MM.1S (cell line): ENCODE data around the gene LEFTY1.
A peak's percentile ranks its signal among the peaks of the same experiment; 100 is the strongest.

Source experiments
- DNase-seq: peaks from one replicate; pipeline ENCODE4 v3.0.0-alpha.2; 2015
- H2AFZ ChIP-seq: fragments of 300-600 bp; sonication (generic); 2 replicates; pipeline ENCODE4 v1.6.0; 2016; ENCODE audit warnings: antibody characterized with exemption, low read length
- H3F3A ChIP-seq: fragments of 300-600 bp; sonication (generic); 2 replicates; pipeline ENCODE4 v1.6.1; 2016; ENCODE audit warnings: mild to moderate bottlenecking, antibody characterized with exemption, low read length, moderate library complexity, mixed read lengths; ENCODE audit not compliant: insufficient read depth
- H3K27ac ChIP-seq: fragments of 300-600 bp; sonication (generic); 2 replicates; pipeline ENCODE4 v1.5.1; 2016; ENCODE audit warnings: mild to moderate bottlenecking, low read length
- H3K27me3 ChIP-seq: fragments of 300-600 bp; sonication (generic); replicated peaks from 2 replicates; pipeline ENCODE4 v1.6.0; 2016; ENCODE audit warnings: low read length; ENCODE audit not compliant: insufficient read depth
- H3K36me3 ChIP-seq: fragments of 300-600 bp; sonication (generic); replicated peaks from 2 replicates; pipeline ENCODE4 v1.6.1; 2016; ENCODE audit warnings: mild to moderate bottlenecking, low read length, mixed read lengths; ENCODE audit not compliant: insufficient read depth
- H3K4me1 ChIP-seq: fragments of 300-600 bp; sonication (generic); 2 replicates; pipeline ENCODE4 v1.6.1; 2016; ENCODE audit warnings: low read length, mixed read lengths
- H3K4me2 ChIP-seq: fragments of 300-600 bp; sonication (generic); 2 replicates; pipeline ENCODE4 v1.6.0; 2016; ENCODE audit warnings: low read depth, low read length
- H3K4me3 ChIP-seq: fragments of 300-600 bp; sonication (generic); 2 replicates; pipeline ENCODE4 v1.5.1; 2016; ENCODE audit warnings: low read length, mixed read lengths
- H3K79me2 ChIP-seq: fragments of 300-600 bp; sonication (generic); 2 replicates; pipeline ENCODE4 v1.6.1; 2016; ENCODE audit warnings: mixed run types, low read length, mixed read lengths
- H3K9ac ChIP-seq: fragments of 300-600 bp; sonication (generic); 2 replicates; pipeline ENCODE4 v1.6.1; 2016; ENCODE audit warnings: low read length, mixed read lengths
- H3K9me2 ChIP-seq: fragments of 300-600 bp; sonication (generic); replicated peaks from 2 replicates; pipeline ENCODE4 v1.6.1; 2016; ENCODE audit warnings: mild to moderate bottlenecking, low read length, mixed read lengths; ENCODE audit not compliant: insufficient read depth
- H3K9me3 ChIP-seq: fragments of 300-600 bp; sonication (generic); replicated peaks from 2 replicates; pipeline ENCODE4 v1.6.1; 2016; ENCODE audit warnings: mild to moderate bottlenecking, low read length, mixed read lengths; ENCODE audit not compliant: insufficient read depth
- H4K20me1 ChIP-seq: fragments of 300-600 bp; sonication (generic); 2 replicates; pipeline ENCODE4 v1.6.1; 2016; ENCODE audit warnings: mild to moderate bottlenecking, low read length, moderate library complexity, mixed read lengths; ENCODE audit not compliant: insufficient read depth
- EZH2 ChIP-seq: fragments of 300-600 bp; sonication (generic); optimal IDR thresholded peaks from 2 replicates; pipeline ENCODE3; 2017; ENCODE audit warnings: low read depth, mild to moderate bottlenecking, antibody characterized with exemption, low read length, mixed read lengths
- EZH2phosphoT487 ChIP-seq: fragments of 300-600 bp; sonication (generic); IDR thresholded peaks from 2 replicates; pipeline ENCODE4 v1.6.1; 2018; ENCODE audit warnings: antibody characterized with exemption, low read length
- TF ChIP-seq, protein P1 (sequence below): fragments of 300-600 bp; sonication (generic); IDR thresholded peaks from 2 replicates; pipeline ENCODE4 v1.5.1; 2016; ENCODE audit warnings: antibody characterized with exemption, low read length, mixed read lengths

LEFTY1 gene

GRCh38 chr1:225847610-225848009 is 41.3 kb downstream of the LEFTY1 start:
- Histone ChIP-seq H3K36me3 (peaks cover 13% of the 10 kb centered on the region), H3K4me3 (no peak overlapping the region), H2AFZ (no peak overlapping the region)

GRCh38 chr1:225846331-225847310 is 42.3 kb downstream of the LEFTY1 start:
- Histone ChIP-seq H3F3A (peaks cover 41% of the 10 kb centered on the region), H3K9ac (no peak overlapping the region), H4K20me1 (no peaks in the 10 kb centered on the region), H3K4me2 (no peak overlapping the region), H3K27me3 (no peaks in the 10 kb centered on the region), H3K9me3 (no peaks in the 10 kb centered on the region), H3K4me1 (peaks cover 48% of the 10 kb centered on the region), H3K27ac (peak overlapping the region; percentile 75; the same call in 1 of the 2 replicates), H3K79me2 (peaks cover 10% of the 10 kb centered on the region), H3K36me3 (peaks cover 13% of the 10 kb centered on the region), H2AFZ (no peak overlapping the region), H3K9me2 (no peaks in the 10 kb centered on the region), H3K4me3 (no peak overlapping the region)
- no peak for DNase-seq
- TF ChIP-seq EZH2 (no peak), EZH2phosphoT487 (no peak)
- TF ChIP-seq, protein P1, sequence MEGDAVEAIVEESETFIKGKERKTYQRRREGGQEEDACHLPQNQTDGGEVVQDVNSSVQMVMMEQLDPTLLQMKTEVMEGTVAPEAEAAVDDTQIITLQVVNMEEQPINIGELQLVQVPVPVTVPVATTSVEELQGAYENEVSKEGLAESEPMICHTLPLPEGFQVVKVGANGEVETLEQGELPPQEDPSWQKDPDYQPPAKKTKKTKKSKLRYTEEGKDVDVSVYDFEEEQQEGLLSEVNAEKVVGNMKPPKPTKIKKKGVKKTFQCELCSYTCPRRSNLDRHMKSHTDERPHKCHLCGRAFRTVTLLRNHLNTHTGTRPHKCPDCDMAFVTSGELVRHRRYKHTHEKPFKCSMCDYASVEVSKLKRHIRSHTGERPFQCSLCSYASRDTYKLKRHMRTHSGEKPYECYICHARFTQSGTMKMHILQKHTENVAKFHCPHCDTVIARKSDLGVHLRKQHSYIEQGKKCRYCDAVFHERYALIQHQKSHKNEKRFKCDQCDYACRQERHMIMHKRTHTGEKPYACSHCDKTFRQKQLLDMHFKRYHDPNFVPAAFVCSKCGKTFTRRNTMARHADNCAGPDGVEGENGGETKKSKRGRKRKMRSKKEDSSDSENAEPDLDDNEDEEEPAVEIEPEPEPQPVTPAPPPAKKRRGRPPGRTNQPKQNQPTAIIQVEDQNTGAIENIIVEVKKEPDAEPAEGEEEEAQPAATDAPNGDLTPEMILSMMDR: no peak

More at GRCh38 chr1:225847610-225848009, 41.3 kb downstream of the LEFTY1 start:
- peaks cover 58% of the 10 kb centered on the region for H3K4me1 ChIP-seq
- no peaks in the 10 kb centered on the region for H3K27me3 ChIP-seq
- no peaks in the 10 kb centered on the region for H4K20me1 ChIP-seq
- no peak for DNase-seq
- H3F3A ChIP-seq: peaks cover 43% of the 10 kb centered on the region
- H3K9me2 ChIP-seq: no peaks in the 10 kb centered on the region
- H3K4me2 ChIP-seq: peak overlapping the region; percentile 43
- H3K27ac ChIP-seq: peak overlapping the region; percentile 75
- peak overlapping the region; percentile 4; the same call in 1 of the 2 replicates for H3K9ac ChIP-seq
- peaks cover 10% of the 10 kb centered on the region for H3K79me2 ChIP-seq
- no peak for TF ChIP-seq EZH2phosphoT487
- TF ChIP-seq, protein P1: no peak
- no peak for TF ChIP-seq EZH2
- no peaks in the 10 kb centered on the region for H3K9me3 ChIP-seq

DNA sequence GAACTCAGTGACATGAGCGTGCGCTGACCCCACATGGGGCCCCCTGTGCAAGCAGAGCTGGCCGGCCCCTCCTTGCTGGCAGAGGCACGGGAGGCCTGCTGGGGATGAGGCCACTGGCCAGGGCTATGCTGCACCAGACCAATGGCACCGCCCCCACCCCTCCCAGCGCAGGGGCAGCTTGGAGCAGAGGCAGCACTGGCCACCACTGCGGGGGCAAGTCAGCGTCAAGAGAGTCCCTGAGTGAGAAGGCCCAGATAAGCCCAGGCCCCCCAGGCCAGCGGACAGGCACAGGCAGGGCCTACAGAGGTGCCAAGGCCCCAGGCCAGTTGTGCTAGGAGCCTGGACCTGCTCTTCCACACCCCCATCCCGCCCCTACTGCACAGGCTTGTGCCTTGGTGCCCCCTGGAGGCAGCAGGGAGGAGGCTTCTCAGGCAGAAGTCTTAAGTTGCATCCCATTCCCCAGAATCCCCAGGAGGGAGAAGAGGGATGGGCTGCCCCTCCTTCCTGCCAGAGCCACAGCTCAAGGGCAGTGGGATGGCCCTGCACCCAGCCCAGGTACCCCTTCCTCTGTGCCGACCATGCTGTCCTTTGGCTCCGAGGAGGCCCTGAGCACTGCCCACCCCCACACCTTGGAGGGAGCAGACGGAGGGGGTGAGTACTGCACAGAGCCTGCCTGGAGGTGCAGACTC is 43.2 kb downstream of the LEFTY1 start:
- peaks cover 13% of the 10 kb centered on the region for H3K36me3 ChIP-seq
- H3K79me2 ChIP-seq: peaks cover 10% of the 10 kb centered on the region
- H3K9me2 ChIP-seq: no peaks in the 10 kb centered on the region
- peaks cover 38% of the 10 kb centered on the region for H3F3A ChIP-seq
- no peak for DNase-seq
- H3K4me1 ChIP-seq: peaks cover 39% of the 10 kb centered on the region
- H3K9ac ChIP-seq: no peak overlapping the region
- H3K27ac ChIP-seq: no peak overlapping the region
- H3K9me3 ChIP-seq: no peaks in the 10 kb centered on the region
- H2AFZ ChIP-seq: no peak overlapping the region
- TF ChIP-seq EZH2phosphoT487 (no peak), EZH2 (no peak)
- TF ChIP-seq, protein P1: peak; percentile 46
- H3K27me3 ChIP-seq: no peaks in the 10 kb centered on the region
- no peak overlapping the region for H3K4me2 ChIP-seq
- H3K4me3 ChIP-seq: no peak overlapping the region
- H4K20me1 ChIP-seq: no peaks in the 10 kb centered on the region
